HL-60 (cell line): ENCODE data around the gene SOWAHC.

Experiments
- DNase-seq, 2 experiments: peaks; one replicate each; pipeline ENCODE4 v3.0.0-alpha.2; 2010 to 2020; ENCODE audit warnings: low read depth in 1 of 2, low spot score in 1 of 2
- H3K27ac ChIP-seq: fragments of 250-450 bp; sonication (Bioruptor Pico); replicated peaks from 2 replicates; pipeline ENCODE4 v1.5.1; 2020; ENCODE audit warnings: mild to moderate bottlenecking, moderate library complexity
- H3K27me3 ChIP-seq: fragments of 250-450 bp; sonication (Bioruptor Pico); 2 replicates; pipeline ENCODE4 v1.5.1; 2021; ENCODE audit warnings: mild to moderate bottlenecking, moderate library complexity; ENCODE audit not compliant: insufficient read depth, poor library complexity, severe bottlenecking
- H3K4me3 ChIP-seq: replicated peaks from 2 replicates; pipeline ENCODE4 v1.5.1; 2011; ENCODE audit warnings: mild to moderate bottlenecking, control low read depth, low read length; ENCODE audit not compliant: insufficient read depth
- GABPA ChIP-seq: IDR thresholded peaks from 2 replicates; pipeline ENCODE4 v1.6.1; 2012; ENCODE audit warnings: low read depth
- POLR2AphosphoS5 ChIP-seq: IDR thresholded peaks from 2 replicates; pipeline ENCODE4 v1.6.1; 2012; ENCODE audit warnings: low read depth
- SPI1 ChIP-seq: IDR thresholded peaks from 2 replicates; pipeline ENCODE4 v1.6.1; 2012; ENCODE audit warnings: low read depth, mild to moderate bottlenecking, borderline replicate concordance
- TF ChIP-seq, protein P1 (sequence below): IDR thresholded peaks from 2 replicates; pipeline ENCODE4 v1.6.1; 2012; ENCODE audit warnings: low read depth; ENCODE audit not compliant: insufficient replicate concordance
- TF ChIP-seq, protein P2 (sequence below): IDR thresholded peaks from one replicate; pipeline ENCODE4 v1.5.1; 2011; ENCODE audit warnings: low read length, control low read depth, inconsistent platforms; ENCODE audit not compliant: insufficient read depth

SOWAHC gene

DNA sequence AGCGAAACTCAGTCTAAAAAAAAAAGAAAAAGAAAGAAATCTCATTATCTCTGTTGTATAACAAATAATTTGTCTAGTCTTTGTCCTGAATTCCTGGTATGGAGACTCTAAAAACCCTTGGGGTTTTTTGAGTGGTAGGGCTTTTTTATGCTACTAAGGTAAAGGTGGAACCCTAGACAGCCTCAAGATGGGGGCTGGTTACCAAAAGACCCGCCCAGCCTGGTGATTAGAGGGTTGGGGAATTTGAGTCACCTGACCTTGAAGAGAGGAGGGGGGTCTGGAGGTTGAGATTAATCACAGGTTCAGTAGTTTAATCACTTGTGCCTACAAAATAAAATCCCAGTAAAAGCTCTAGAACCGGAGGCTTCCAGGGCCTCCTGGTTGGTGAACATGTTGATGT, 17.6 kb downstream of the SOWAHC start:
- no peak for DNase-seq
- Histone ChIP-seq H3K27me3 (no peaks in the 10 kb centered on the region), H3K4me3 (no peak overlapping the region), H3K27ac (no peak overlapping the region)
- TF ChIP-seq, protein P1, sequence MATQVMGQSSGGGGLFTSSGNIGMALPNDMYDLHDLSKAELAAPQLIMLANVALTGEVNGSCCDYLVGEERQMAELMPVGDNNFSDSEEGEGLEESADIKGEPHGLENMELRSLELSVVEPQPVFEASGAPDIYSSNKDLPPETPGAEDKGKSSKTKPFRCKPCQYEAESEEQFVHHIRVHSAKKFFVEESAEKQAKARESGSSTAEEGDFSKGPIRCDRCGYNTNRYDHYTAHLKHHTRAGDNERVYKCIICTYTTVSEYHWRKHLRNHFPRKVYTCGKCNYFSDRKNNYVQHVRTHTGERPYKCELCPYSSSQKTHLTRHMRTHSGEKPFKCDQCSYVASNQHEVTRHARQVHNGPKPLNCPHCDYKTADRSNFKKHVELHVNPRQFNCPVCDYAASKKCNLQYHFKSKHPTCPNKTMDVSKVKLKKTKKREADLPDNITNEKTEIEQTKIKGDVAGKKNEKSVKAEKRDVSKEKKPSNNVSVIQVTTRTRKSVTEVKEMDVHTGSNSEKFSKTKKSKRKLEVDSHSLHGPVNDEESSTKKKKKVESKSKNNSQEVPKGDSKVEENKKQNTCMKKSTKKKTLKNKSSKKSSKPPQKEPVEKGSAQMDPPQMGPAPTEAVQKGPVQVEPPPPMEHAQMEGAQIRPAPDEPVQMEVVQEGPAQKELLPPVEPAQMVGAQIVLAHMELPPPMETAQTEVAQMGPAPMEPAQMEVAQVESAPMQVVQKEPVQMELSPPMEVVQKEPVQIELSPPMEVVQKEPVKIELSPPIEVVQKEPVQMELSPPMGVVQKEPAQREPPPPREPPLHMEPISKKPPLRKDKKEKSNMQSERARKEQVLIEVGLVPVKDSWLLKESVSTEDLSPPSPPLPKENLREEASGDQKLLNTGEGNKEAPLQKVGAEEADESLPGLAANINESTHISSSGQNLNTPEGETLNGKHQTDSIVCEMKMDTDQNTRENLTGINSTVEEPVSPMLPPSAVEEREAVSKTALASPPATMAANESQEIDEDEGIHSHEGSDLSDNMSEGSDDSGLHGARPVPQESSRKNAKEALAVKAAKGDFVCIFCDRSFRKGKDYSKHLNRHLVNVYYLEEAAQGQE: no peak
- TF ChIP-seq POLR2AphosphoS5 (no peak), SPI1 (no peak), GABPA (no peak)
- TF ChIP-seq, protein P2, sequence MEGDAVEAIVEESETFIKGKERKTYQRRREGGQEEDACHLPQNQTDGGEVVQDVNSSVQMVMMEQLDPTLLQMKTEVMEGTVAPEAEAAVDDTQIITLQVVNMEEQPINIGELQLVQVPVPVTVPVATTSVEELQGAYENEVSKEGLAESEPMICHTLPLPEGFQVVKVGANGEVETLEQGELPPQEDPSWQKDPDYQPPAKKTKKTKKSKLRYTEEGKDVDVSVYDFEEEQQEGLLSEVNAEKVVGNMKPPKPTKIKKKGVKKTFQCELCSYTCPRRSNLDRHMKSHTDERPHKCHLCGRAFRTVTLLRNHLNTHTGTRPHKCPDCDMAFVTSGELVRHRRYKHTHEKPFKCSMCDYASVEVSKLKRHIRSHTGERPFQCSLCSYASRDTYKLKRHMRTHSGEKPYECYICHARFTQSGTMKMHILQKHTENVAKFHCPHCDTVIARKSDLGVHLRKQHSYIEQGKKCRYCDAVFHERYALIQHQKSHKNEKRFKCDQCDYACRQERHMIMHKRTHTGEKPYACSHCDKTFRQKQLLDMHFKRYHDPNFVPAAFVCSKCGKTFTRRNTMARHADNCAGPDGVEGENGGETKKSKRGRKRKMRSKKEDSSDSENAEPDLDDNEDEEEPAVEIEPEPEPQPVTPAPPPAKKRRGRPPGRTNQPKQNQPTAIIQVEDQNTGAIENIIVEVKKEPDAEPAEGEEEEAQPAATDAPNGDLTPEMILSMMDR: no peak

DNA sequence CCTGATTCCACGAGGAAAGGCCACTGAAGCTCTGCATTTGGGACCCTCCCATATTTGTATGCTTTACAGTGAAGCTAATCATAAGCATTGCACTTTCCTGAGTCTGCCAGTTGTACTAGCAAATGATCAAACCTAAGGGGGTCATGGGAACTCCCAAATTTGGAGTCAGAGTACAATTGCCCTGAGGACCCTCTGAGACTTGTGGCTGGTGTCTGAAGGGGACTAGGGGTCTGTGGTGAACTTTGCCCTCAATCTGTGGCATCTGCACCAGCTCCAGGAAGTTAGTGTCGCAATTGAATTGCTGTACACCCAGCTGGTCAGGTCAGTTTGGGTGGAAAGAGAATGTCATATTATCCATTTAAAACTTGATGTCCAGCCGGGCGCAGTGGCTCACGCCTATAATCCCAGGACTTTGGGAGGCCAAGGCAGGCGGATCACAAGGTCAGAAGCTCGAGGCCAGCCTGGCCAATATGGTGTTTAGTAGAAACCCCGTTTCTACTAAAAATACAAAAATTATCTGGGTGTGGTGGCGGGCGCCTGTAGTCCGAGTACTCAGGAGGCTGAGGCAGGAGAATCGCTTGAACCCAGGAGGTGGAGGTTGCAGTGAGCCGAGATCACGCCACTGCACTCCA, 18.1 kb downstream of the SOWAHC start:
- Histone ChIP-seq H3K4me3 (no peak overlapping the region), H3K27me3 (no peaks in the 10 kb centered on the region), H3K27ac (no peak overlapping the region)
- TF ChIP-seq GABPA (no peak), POLR2AphosphoS5 (no peak), SPI1 (no peak)
- TF ChIP-seq, protein P2: no peak
- TF ChIP-seq, protein P1: no peak
- DNase-seq: no peak

DNA sequence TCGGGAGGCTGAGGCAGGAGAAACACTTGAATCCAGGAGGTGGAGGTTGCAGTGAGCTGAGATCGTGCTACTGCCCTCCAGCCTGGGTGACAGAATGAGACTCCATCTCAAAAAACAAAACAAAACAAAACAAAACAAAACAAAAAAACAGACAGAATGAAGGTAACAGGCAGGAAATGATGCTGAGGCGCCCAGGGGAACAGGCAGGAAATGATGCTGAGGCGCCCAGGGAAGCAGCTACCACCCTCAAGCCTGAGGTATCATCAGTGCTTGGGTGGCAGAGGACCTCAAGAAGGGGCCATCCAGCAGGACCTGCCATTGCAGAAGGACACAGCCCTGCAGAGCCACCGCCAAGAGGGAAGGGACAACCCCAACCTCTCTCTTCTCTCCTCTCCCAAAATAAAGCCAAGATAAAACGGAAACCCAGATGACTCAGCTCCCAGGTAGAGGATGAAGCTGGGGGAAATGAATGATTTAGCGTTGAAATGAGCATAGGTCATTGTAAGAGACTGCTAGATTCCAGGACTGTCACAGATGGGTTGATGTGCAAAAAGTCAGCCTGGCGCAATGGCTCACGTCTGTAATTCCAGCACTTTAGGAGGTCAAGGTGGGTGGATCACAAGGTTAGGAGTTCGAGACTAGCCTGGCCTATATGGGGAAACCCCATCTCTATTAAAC, 19.3 kb downstream of the SOWAHC start:
- TF ChIP-seq, protein P1: no peak
- TF ChIP-seq, protein P2: no peak
- TF ChIP-seq GABPA (no peak), POLR2AphosphoS5 (no peak), SPI1 (no peak)

More for the DNA sequence above, 19.3 kb downstream of the SOWAHC start:
- no peak for DNase-seq
- Histone ChIP-seq H3K27me3 (no peaks in the 10 kb centered on the region), H3K4me3 (no peak overlapping the region), H3K27ac (no peak overlapping the region)
